Measurements from ENCODE around the gene YTHDC2.

The YTHDC2 gene

DNA sequence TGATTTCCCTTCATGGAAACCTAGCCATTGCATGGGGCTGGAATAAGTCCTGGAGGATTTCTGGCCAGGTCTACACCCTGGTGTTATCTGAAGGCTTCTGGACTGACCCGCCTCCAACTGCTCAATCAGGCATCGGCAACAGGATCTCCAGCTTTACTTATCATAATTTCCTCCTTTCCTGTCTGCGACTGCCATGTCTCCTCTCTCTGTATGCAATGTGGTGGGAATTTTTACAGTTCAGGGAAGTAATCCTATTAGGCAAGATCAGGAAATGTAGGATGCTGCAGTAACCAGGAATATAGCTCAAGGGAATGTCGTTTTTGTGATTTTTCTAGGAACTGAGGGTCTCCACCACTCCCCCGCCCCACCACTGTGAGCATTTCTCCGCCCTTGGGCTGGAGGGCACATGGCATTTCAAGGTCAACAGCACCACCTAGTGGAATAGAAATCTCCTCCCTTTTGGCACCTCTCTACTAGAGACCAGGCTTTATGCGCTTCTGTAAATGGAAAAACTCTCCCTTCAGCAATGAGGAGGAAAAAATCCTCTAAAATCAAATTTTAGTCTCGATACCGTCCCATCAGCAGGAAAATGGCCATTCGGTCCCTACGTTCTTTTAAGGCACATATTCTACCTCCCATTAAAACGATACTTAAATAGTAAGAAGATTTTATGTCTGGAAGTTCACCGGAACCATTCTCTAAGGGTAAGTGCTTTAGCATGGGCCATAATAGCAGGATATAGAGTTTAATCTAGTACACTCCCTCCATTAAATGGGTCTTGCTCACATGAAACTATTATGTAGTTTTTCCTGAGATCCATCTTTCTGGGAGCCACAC, 93.0 kb downstream of the YTHDC2 start:
- peak; percentile 2 for DNase-seq

DNA sequence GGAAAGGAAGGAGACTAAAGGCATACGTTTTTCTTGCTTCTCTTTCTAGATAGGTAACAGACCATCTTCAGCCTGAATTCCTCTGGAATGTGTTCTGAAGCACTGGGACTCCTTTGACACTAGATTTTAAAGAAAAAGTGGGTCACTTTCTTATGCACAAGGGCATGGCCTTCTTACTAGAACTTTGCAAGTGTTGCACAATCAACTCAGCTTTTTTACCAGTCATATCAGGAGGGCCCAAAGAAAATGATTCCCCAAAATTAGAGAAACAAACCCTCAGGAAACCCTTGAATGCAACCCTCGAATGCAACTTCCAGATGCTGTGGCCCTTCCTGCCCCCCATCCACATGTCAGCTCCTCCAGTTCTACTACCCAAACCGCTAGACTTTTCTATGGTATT, 93.9 kb downstream of the YTHDC2 start:
- no peak for DNase-seq

DNA sequence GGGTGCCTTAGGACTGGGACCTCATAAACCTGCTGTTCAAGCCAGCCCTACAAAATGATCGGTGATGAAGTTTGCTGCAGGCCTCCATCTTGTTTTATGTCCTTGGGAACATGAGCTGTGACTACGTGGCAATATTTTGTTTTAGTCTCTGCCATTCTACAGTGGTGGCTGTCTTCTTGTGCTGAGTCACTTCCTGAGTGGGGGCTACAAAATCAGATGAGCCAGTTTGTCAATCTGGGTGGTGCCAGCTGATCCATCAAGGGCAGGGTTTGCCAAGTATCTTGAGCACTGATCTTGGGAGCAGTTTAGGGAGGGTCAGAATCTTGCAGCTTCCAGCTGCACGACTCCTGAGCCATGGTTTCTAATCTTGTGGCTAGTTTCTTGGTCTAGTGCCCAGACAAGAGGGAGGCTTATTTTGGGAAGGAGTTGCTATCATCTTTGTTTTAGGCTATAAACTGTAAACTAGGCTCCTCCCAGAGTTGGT, 94.7 kb downstream of the YTHDC2 start:
- no peak for DNase-seq

DNA sequence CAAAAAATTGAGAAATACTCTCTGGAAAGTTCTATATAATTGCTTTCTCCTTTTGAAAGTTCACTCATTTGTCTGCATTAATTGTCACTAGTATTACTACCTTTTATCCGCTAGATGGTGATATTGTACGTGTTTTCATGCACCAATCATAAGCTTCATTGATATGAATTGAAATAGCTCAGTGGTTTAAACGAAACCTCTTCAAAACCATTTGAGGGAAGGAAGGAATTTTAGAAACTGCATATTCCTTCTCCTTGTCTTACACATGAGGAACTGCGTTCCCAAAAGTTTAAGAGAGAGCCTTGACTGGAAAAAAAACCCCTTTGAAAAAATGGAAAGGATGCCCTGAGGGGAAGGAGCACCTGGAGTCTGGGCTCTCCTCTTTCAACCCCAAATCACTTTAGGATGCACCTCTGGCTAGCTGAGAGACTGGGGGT, 98.6 kb downstream of the YTHDC2 start:
- peak; percentile 35 for DNase-seq

DNA sequence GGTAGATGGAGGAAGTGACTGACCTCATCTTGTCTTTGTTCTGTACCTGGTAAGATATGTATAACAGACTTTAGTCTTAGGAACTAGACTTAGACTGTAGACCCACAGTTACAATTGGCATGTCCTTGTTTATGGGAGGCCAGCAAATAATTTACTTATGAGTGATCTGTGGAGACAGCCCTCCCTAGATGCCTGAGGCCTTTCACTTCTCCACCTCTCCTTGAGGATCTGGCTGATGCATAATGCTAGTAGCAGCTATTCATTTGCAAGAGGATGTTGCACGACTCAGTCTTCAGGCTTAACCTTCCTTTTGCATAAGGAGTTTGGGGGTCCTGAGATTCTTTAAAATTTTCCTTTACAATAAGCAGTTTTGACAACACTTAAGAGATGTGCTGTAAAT, 100.7 kb downstream of the YTHDC2 start:
- no peak for DNase-seq

- DNase-seq, result no peak
These were observed 102.2 kb downstream of the YTHDC2 start for GRCh38 chr5:113615708-113616107.

- no peak for DNase-seq
These were observed 103.8 kb downstream of the YTHDC2 start for GRCh38 chr5:113617191-113617796.

GRCh38 chr5:113632996-113633395, 119.5 kb downstream of the YTHDC2 start:
- DNase-seq, result no peak

DNA sequence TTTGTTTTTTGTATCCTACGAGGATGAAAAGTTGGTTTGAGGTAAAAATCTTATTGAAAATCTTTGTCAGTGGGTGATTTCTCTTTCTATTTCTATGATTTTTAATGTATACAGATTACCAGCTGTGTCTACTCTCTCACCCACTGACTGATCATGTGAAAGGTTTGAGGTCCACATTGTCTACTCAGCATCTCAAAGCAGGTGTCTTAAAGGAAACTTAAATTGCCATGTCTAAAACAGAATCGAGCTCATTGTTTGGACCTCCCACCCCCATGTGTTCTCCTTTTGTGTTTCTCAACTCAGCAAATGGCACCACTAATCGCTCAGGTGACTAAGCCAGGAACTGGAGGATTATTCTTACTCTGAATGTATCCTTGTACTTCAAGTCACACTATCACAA, 121.5 kb downstream of the YTHDC2 start:
- DNase-seq, result no peak

- DNase-seq, result no peak
These were observed 128.2 kb downstream of the YTHDC2 start for GRCh38 chr5:113641715-113642114.

Measured in DMS79 treated with DMSO at 0.1 percent for 48 hours (cell line).